Peyer's patch (tissue), 4 donors: ENCODE measurements around the gene C8A.

Source experiments
- POLR2A ChIP-seq, 2 donors: fragments of 450-650 bp; IDR thresholded peaks; one replicate each; pipeline ENCODE4 v1.5.1; 2017; ENCODE audit warnings: antibody characterized with exemption in 2 of 2, mild to moderate bottlenecking in 2 of 2, moderate library complexity in 2 of 2
- TF ChIP-seq, protein P1 (sequence below), 6 experiments: fragments of 450-650 bp in 4 of 6; fragments of 200-600 bp in 2 of 6; sonication (generic) in 1 of 6; IDR thresholded peaks; one replicate each; pipeline ENCODE4 v1.5.1; 2017 to 2019; ENCODE audit warnings: antibody characterized with exemption in 6 of 6, mild to moderate bottlenecking in 3 of 6, moderate library complexity in 1 of 6

- TF ChIP-seq, protein P1, sequence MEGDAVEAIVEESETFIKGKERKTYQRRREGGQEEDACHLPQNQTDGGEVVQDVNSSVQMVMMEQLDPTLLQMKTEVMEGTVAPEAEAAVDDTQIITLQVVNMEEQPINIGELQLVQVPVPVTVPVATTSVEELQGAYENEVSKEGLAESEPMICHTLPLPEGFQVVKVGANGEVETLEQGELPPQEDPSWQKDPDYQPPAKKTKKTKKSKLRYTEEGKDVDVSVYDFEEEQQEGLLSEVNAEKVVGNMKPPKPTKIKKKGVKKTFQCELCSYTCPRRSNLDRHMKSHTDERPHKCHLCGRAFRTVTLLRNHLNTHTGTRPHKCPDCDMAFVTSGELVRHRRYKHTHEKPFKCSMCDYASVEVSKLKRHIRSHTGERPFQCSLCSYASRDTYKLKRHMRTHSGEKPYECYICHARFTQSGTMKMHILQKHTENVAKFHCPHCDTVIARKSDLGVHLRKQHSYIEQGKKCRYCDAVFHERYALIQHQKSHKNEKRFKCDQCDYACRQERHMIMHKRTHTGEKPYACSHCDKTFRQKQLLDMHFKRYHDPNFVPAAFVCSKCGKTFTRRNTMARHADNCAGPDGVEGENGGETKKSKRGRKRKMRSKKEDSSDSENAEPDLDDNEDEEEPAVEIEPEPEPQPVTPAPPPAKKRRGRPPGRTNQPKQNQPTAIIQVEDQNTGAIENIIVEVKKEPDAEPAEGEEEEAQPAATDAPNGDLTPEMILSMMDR (IDR thresholded peaks at IDR 0.05): no peak
- TF ChIP-seq POLR2A (IDR thresholded peaks at IDR 0.05): no peak
Observed at GRCh38 chr1:56965916-56966697, 111.5 kb downstream of the C8A start, which contains the start of gene C8B.
